HEK293T (cell line): Measurements from ENCODE around the gene LRRC14B.

Experiments
- CTCF ChIA-PET: fragments of 350-600 bp; formaldehyde crosslinking; extraction: SDS; loops from one replicate; lab custom pipeline; 2021; ENCODE audit warnings: antibody characterized with exemption, inconsistent platforms; lab: Yijun Ruan, JAX
- POLR2A ChIA-PET: fragments of 350-600 bp; formaldehyde crosslinking; extraction: SDS; loops from one replicate; lab custom pipeline; 2020; ENCODE audit warnings: antibody characterized with exemption, inconsistent platforms; lab: Yijun Ruan, JAX
- DNase-seq: peaks from one replicate; pipeline ENCODE4 v3.0.0; 2012; ENCODE audit warnings: mixed read lengths; ENCODE audit errors: extremely low spot score
- ARNT ChIP-seq: fragments of 450-650 bp; IDR thresholded peaks from 2 replicates; pipeline ENCODE4 v1.6.1; 2017; ENCODE audit warnings: mild to moderate bottlenecking
- BHLHE40 ChIP-seq: fragments of 450-650 bp; IDR thresholded peaks from 2 replicates; pipeline ENCODE4 v1.6.1; 2016; ENCODE audit warnings: mild to moderate bottlenecking, moderate library complexity, borderline replicate concordance
- CTBP1 ChIP-seq: fragments of 450-650 bp; IDR thresholded peaks from 2 replicates; pipeline ENCODE4 v1.6.1; 2016; ENCODE audit warnings: borderline replicate concordance
- ELF4 ChIP-seq: fragments of 450-650 bp; IDR thresholded peaks from 2 replicates; pipeline ENCODE4 v1.6.1; 2017; ENCODE audit warnings: antibody characterized with exemption
- FOXA1 ChIP-seq: fragments of 450-650 bp; IDR thresholded peaks from 2 replicates; pipeline ENCODE4 v1.6.1; 2016; ENCODE audit warnings: mild to moderate bottlenecking
- FOXK2 ChIP-seq: fragments of 450-650 bp; IDR thresholded peaks from 2 replicates; pipeline ENCODE4 v1.6.1; 2016; ENCODE audit warnings: mild to moderate bottlenecking
- FOXM1 ChIP-seq: fragments of 450-650 bp; IDR thresholded peaks from 2 replicates; pipeline ENCODE4 v1.6.1; 2017; ENCODE audit warnings: mild to moderate bottlenecking, borderline replicate concordance
- HDGF ChIP-seq: fragments of 450-650 bp; IDR thresholded peaks from 2 replicates; pipeline ENCODE4 v1.6.1; 2017; ENCODE audit warnings: antibody characterized with exemption, borderline replicate concordance
- L3MBTL2 ChIP-seq: fragments of 450-650 bp; conservative IDR thresholded peaks from 2 replicates; pipeline ENCODE4 v1.6.1; 2016; ENCODE audit warnings: mild to moderate bottlenecking
- LEF1 ChIP-seq: fragments of 450-650 bp; IDR thresholded peaks from 2 replicates; pipeline ENCODE4 v1.6.1; 2017; ENCODE audit warnings: mild to moderate bottlenecking, borderline replicate concordance
- NFRKB ChIP-seq: fragments of 450-650 bp; IDR thresholded peaks from 2 replicates; pipeline ENCODE4 v1.6.1; 2016; ENCODE audit warnings: mild to moderate bottlenecking, moderate library complexity
- SP1 ChIP-seq: fragments of 450-650 bp; IDR thresholded peaks from 2 replicates; pipeline ENCODE4 v1.6.1; 2017
- SUZ12 ChIP-seq: fragments of 450-650 bp; IDR thresholded peaks from 2 replicates; pipeline ENCODE4 v1.6.1; 2016; ENCODE audit warnings: mild to moderate bottlenecking
- TARDBP ChIP-seq: fragments of 450-650 bp; IDR thresholded peaks from 2 replicates; pipeline ENCODE4 v1.6.1; 2016
- ZNF384 ChIP-seq: fragments of 450-650 bp; IDR thresholded peaks from 2 replicates; pipeline ENCODE4 v1.6.1; 2016
- TF ChIP-seq, protein P1 (sequence below): fragments of 450-650 bp; IDR thresholded peaks from 2 replicates; pipeline ENCODE4 v1.6.1; 2016

Gene LRRC14B

DNA sequence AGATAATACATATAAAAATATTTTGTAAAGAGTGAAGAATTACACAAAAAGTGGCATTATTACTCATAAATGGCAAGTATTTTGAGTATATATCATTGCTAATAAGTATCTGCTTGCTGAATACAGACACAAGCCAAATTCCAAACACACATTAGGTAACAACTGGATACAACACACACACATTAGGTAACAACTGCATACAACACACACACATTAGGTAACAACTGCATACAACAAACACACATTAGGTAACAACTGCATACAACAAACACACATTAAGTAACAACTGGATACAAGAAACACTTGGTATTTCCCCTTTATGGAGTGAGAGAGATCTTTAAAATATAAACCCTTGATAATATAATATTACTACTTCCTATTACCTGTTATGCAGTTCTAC is 13.2 kb downstream of the LRRC14B start:
- DNase-seq = no peak
- TF ChIP-seq L3MBTL2 = no peak
- POLR2A ChIA-PET = interaction anchor here (2.0 kb wide), 1 partner anchor 14 kb away, joined by 9 read pairs; the partner anchor contains the start of genes CCDC127 and SDHA
- CTCF ChIA-PET = interaction anchor here (1.4 kb wide), 1 partner anchor 16 kb away, joined by 5 read pairs; no protein-coding TSS in a partner anchor

DNA sequence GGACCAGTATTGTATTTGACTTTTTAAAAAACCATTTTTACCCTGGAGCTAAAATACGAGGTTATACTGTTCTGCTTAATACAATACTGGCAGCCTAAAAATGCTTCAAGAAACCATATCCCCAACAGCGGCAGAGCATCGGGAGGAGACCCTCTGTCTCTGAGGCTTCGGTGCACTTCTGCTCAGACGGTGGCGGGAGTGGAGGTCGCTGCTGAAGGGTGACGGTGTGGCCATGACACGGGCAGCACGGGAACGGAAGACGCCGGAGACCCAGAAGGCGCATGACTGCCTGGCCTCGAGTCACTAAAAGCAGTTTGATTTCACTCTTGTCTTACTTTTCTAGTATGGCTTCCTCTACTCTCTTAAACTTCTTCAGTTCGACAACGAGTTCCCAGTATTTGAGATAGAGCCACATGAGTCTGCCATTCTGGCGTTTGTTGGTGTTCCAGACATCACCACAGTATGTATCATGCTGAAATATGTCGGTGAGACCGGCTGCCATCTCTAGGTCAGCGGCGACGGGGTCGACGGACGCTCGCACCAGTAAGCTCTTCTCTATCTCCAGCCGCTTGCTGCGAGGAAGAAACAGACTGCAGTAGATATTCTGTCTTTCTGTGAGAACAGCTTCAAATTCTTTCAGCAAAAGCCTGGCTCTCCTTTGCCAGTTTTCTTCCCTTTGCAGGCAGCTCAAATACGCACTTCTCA is 13.8 kb downstream of the LRRC14B start:
- CTCF ChIA-PET = interaction anchor here (1.4 kb wide), 1 partner anchor 17 kb away, joined by 5 read pairs; no protein-coding TSS in a partner anchor
- no peak for TF ChIP-seq ZNF384
- no peak for TF ChIP-seq L3MBTL2
- no peak for TF ChIP-seq ARNT
- TF ChIP-seq FOXM1 = no peak
- TF ChIP-seq, protein P1, sequence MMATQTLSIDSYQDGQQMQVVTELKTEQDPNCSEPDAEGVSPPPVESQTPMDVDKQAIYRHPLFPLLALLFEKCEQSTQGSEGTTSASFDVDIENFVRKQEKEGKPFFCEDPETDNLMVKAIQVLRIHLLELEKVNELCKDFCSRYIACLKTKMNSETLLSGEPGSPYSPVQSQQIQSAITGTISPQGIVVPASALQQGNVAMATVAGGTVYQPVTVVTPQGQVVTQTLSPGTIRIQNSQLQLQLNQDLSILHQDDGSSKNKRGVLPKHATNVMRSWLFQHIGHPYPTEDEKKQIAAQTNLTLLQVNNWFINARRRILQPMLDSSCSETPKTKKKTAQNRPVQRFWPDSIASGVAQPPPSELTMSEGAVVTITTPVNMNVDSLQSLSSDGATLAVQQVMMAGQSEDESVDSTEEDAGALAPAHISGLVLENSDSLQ = no peak
- no peak for TF ChIP-seq SUZ12
- TF ChIP-seq CTBP1 = no peak
- no peak for TF ChIP-seq LEF1
- no peak for TF ChIP-seq BHLHE40
- no peak for TF ChIP-seq TARDBP
- TF ChIP-seq FOXK2 = no peak
- TF ChIP-seq SP1 = no peak
- TF ChIP-seq ELF4 = no peak
- TF ChIP-seq NFRKB = no peak
- POLR2A ChIA-PET = interaction anchor here (1.1 kb wide), 1 partner anchor 13 kb away, joined by 3 read pairs; the partner anchor contains the start of genes CCDC127 and SDHA
- no peak for DNase-seq

DNA sequence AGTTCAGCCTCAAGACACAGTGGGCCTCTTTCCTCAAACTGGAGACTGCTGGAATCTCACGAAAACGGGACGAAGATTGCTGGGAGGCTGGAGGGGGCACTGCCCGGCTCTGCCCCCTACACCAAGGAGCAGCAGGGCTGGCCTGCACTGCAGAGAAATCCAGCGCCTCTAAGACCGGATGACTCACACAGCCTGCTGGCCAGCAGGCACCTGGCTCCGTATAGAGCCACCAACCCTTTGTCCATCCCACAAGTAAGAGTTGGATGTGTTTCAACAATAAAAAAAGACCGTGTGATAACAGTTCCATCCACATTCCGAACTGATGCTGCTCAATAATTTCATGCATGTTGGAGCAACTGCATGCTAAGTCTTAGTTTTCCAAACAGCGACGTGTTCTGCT is 15.1 kb downstream of the LRRC14B start:
- POLR2A ChIA-PET = interaction anchor here (1.1 to 2.3 kb wide), 2 partner anchors 12 kb away, joined by 3 to 9 read pairs; partner anchors contain the start of genes CCDC127 and SDHA

DNA sequence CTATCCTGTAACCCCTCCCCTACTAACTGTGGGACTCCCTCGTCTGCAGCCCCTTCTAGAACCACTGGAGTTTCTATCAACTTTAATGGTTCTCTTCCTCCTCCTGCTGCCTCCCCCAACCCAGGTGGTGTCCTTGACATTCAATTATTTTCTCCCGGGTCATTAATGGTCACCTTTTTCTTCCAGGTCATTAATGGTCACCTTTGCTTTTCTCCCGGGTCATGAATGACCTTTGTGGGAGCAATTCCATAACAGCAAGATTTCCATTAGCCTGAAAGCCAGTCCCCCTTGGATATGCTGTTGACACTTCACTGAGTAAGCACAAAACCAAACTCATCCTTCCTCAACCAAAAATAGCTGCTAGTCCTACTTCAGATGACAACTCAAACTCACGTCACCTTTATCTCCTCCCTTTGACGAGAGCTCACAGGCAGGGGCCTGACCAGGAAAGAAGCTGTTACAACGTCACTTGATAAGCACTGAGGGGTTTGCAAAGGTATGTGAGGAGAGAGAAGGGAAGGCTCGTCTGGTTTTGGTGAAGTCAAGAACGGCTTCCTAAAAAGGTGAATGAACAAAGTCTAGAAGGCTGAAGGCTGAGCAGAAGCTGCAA is 15.7 kb downstream of the LRRC14B start:
- TF ChIP-seq ARNT = no peak
- no peak for TF ChIP-seq TARDBP
- no peak for TF ChIP-seq SUZ12
- no peak for TF ChIP-seq ZNF384
- no peak for TF ChIP-seq BHLHE40
- no peak for TF ChIP-seq HDGF
- no peak for TF ChIP-seq NFRKB
- no peak for TF ChIP-seq ELF4
- TF ChIP-seq, protein P1 = no peak
- no peak for TF ChIP-seq FOXA1
- TF ChIP-seq SP1 = no peak
- no peak for TF ChIP-seq CTBP1
- TF ChIP-seq L3MBTL2 = no peak
- TF ChIP-seq FOXK2 = no peak
- TF ChIP-seq LEF1 = no peak
- TF ChIP-seq FOXM1 = no peak
- ChIA-PET CTCF (no interaction called here), POLR2A (interaction anchor here (2.3 to 2.4 kb wide), 2 partner anchors 11 to 19 kb away, joined by 6 to 9 read pairs; partner anchors contain the start of genes CCDC127 and SDHA)
- no peak for DNase-seq

More for the DNA sequence above, 15.1 kb downstream of the LRRC14B start:
- CTCF ChIA-PET = no interaction called here
- DNase-seq = no peak
- no peak for TF ChIP-seq FOXA1
- no peak for TF ChIP-seq BHLHE40
- no peak for TF ChIP-seq CTBP1
- no peak for TF ChIP-seq HDGF
- TF ChIP-seq ARNT = no peak
- TF ChIP-seq TARDBP = no peak
- TF ChIP-seq FOXM1 = no peak
- TF ChIP-seq, protein P1 = no peak
- no peak for TF ChIP-seq ELF4
- no peak for TF ChIP-seq NFRKB
- no peak for TF ChIP-seq ZNF384
- no peak for TF ChIP-seq FOXK2
- TF ChIP-seq LEF1 = no peak
- TF ChIP-seq L3MBTL2 = no peak
- no peak for TF ChIP-seq SUZ12

DNA sequence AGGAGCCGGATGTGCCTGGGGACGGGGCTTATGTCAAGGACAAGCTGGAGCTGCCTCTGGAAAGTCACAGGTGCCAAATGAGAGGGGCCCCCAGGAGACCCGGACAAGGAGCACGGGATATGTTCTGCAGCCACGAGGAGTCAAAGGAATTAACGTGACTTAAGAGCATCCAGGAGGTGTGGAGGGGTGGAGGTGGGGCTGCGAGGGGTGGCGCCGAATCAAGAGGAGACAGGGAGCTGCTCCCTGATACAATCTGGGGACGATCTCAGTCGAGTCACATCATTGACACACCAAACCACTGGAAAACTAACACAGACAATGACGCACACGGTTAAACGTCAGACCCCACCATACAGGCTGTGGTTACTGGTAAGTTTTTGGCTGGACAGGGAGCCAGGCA is 16.3 kb downstream of the LRRC14B start:
- TF ChIP-seq L3MBTL2 (no peak), FOXA1 (no peak), BHLHE40 (no peak), ZNF384 (no peak), NFRKB (no peak), ARNT (no peak), FOXM1 (no peak), LEF1 (no peak), SUZ12 (no peak), TARDBP (no peak), CTBP1 (no peak), HDGF (no peak), FOXK2 (no peak), SP1 (no peak), ELF4 (no peak)
- TF ChIP-seq, protein P1 = no peak
- ChIA-PET CTCF (interaction anchor here (1.6 kb wide), 1 partner anchor 20 kb away, joined by 4 read pairs; no protein-coding TSS in a partner anchor), POLR2A (interaction anchor here (2.3 to 2.4 kb wide), 2 partner anchors 11 to 20 kb away, joined by 6 to 9 read pairs; partner anchors contain the start of genes CCDC127 and SDHA)
- DNase-seq = no peak
